Fibroblast of lung (primary cell): ENCODE measurements around the gene TRIM47.

Experiments used
- EZH2 ChIP-seq: IDR thresholded peaks from 2 replicates; pipeline ENCODE4 v1.5.1; 2012; ENCODE audit warnings: low read length, control low read depth, mild to moderate bottlenecking; ENCODE audit errors: missing control alignments
- TF ChIP-seq, protein P1 (sequence below), 2 donors: IDR thresholded peaks in 1 of 2; conservative IDR thresholded peaks in 1 of 2; 1 replicate in 1 of 2; 2 replicates in 1 of 2; pipeline ENCODE4 v1.5.1; 2011 to 2012; ENCODE audit warnings: low read length in 2 of 2, control low read depth in 1 of 2, inconsistent platforms in 1 of 2, low read depth in 1 of 2, mild to moderate bottlenecking in 1 of 2

DNA sequence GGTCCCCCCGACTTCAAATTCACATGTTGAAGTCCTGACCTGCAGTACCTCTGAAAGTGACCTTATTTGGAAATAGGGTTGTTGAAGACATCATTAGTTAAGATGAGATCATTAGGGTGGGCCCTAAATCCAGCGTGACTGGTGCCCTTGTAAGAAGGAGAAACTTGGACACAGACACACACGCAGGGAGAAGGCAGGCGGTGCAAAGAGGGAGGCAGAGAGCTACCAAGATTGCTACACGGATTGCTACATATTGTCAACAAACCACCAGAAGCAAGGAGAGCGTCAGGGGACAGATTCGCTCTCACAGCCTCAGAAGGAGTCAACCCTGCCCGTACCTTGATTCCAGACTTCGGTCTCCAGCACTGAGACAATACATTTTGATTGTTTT is 16.5 kb downstream of the TRIM47 start:
- no peak for TF ChIP-seq EZH2
- TF ChIP-seq, protein P1, sequence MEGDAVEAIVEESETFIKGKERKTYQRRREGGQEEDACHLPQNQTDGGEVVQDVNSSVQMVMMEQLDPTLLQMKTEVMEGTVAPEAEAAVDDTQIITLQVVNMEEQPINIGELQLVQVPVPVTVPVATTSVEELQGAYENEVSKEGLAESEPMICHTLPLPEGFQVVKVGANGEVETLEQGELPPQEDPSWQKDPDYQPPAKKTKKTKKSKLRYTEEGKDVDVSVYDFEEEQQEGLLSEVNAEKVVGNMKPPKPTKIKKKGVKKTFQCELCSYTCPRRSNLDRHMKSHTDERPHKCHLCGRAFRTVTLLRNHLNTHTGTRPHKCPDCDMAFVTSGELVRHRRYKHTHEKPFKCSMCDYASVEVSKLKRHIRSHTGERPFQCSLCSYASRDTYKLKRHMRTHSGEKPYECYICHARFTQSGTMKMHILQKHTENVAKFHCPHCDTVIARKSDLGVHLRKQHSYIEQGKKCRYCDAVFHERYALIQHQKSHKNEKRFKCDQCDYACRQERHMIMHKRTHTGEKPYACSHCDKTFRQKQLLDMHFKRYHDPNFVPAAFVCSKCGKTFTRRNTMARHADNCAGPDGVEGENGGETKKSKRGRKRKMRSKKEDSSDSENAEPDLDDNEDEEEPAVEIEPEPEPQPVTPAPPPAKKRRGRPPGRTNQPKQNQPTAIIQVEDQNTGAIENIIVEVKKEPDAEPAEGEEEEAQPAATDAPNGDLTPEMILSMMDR (conservative IDR thresholded peaks at IDR 0.05 in 1 of 2, IDR thresholded peaks at IDR 0.05 in 1 of 2; ENCODE audit: low read depth in 1 of 2, low read length in 2 of 2), result no peak
